Nephron progenitor cell (in vitro differentiated cells): ENCODE data around the gene ACBD6.

Experiments
- DNase-seq: peaks from one replicate; pipeline ENCODE4 v3.0.0; 2021
- H3K27ac Mint-ChIP-seq: 2 replicates; pipeline ENCODE4 v1.8.0; 2021; ENCODE audit warnings: mild to moderate bottlenecking, moderate library complexity, mixed read lengths
- H3K27me3 Mint-ChIP-seq: 2 replicates; pipeline ENCODE4 v1.8.0; 2021; ENCODE audit warnings: mild to moderate bottlenecking, low read depth, mixed read lengths; ENCODE audit not compliant: poor library complexity
- H3K36me3 Mint-ChIP-seq: 2 replicates; pipeline ENCODE4 v1.8.0; 2021; ENCODE audit warnings: low read depth, mixed read lengths
- H3K4me1 Mint-ChIP-seq: 2 replicates; pipeline ENCODE4 v1.8.0; 2021; ENCODE audit warnings: mixed read lengths
- H3K4me3 Mint-ChIP-seq: 2 replicates; pipeline ENCODE4 v1.8.0; 2021; ENCODE audit warnings: mild to moderate bottlenecking, moderate library complexity, mixed read lengths
- H3K9me3 Mint-ChIP-seq: 2 replicates; pipeline ENCODE4 v1.8.0; 2021; ENCODE audit warnings: mild to moderate bottlenecking, moderate library complexity, mixed read lengths
- CTCF ChIP-seq: fragments of 200-600 bp; sonication (generic); IDR thresholded peaks from 2 replicates; pipeline ENCODE4 v1.5.0; 2021; ENCODE audit warnings: antibody characterized with exemption

ACBD6 gene

GRCh38 chr1:180256341-180257027, 245.9 kb downstream of the ACBD6 start:
- DNase-seq: no peak
- H3K27me3 Mint-ChIP-seq: peaks cover 81% of the 10 kb centered on the region
- H3K4me3 Mint-ChIP-seq: no peak overlapping the region
- no peaks in the 10 kb centered on the region for H3K36me3 Mint-ChIP-seq
- TF ChIP-seq CTCF: no peak
- peaks cover 41% of the 10 kb centered on the region for H3K4me1 Mint-ChIP-seq
- H3K27ac Mint-ChIP-seq: no peak overlapping the region
- no peaks in the 10 kb centered on the region for H3K9me3 Mint-ChIP-seq

- Mint-ChIP-seq H3K27ac (no peak overlapping the region), H3K9me3 (no peaks in the 10 kb centered on the region), H3K27me3 (peaks cover 81% of the 10 kb centered on the region), H3K4me3 (no peak overlapping the region), H3K36me3 (no peaks in the 10 kb centered on the region), H3K4me1 (peaks cover 41% of the 10 kb centered on the region)
- no peak for TF ChIP-seq CTCF
- DNase-seq: peak; percentile 70
Observed at GRCh38 chr1:180255536-180256340, 246.6 kb downstream of the ACBD6 start.

- Mint-ChIP-seq H3K9me3 (no peaks in the 10 kb centered on the region), H3K36me3 (no peaks in the 10 kb centered on the region), H3K4me3 (no peak overlapping the region), H3K27me3 (peaks cover 83% of the 10 kb centered on the region), H3K27ac (no peak overlapping the region), H3K4me1 (peaks cover 41% of the 10 kb centered on the region)
- no peak for TF ChIP-seq CTCF
- DNase-seq: peak; percentile 52
Observed at GRCh38 chr1:180254854-180255253, 247.5 kb downstream of the ACBD6 start.

GRCh38 chr1:180254496-180254819, 247.9 kb downstream of the ACBD6 start:
- H3K27ac Mint-ChIP-seq: no peak overlapping the region
- no peak for DNase-seq
- no peak overlapping the region for H3K4me3 Mint-ChIP-seq
- no peak for TF ChIP-seq CTCF
- H3K27me3 Mint-ChIP-seq: peaks cover 83% of the 10 kb centered on the region
- H3K4me1 Mint-ChIP-seq: peaks cover 41% of the 10 kb centered on the region
- H3K36me3 Mint-ChIP-seq: no peaks in the 10 kb centered on the region
- no peaks in the 10 kb centered on the region for H3K9me3 Mint-ChIP-seq

- H3K4me1 Mint-ChIP-seq: peaks cover 41% of the 10 kb centered on the region
- H3K27ac Mint-ChIP-seq: no peak overlapping the region
- no peaks in the 10 kb centered on the region for H3K9me3 Mint-ChIP-seq
- DNase-seq: no peak
- TF ChIP-seq CTCF: no peak
- H3K4me3 Mint-ChIP-seq: no peak overlapping the region
- no peaks in the 10 kb centered on the region for H3K36me3 Mint-ChIP-seq
- peaks cover 82% of the 10 kb centered on the region for H3K27me3 Mint-ChIP-seq
Observed at GRCh38 chr1:180253585-180254495, 248.5 kb downstream of the ACBD6 start.
